GM23248 (cell line): ENCODE results near the gene CD1E. TPM values are rescaled to one million over a fixed set of nuclear protein-coding genes. Genes with fewer than 3 reads are reported as not detected.
"Not testable (repeated sequence)": the region's sequence is repeated elsewhere in the genome, so short reads cannot be mapped to it uniquely, and the experiment has no call there.

Source experiments
- DNase-seq: peaks from one replicate; pipeline ENCODE4 v3.0.0-alpha.2; 2015
- H2AFZ ChIP-seq: fragments of 200-600 bp; sonication (generic); 2 replicates; pipeline ENCODE4 v1.6.1; 2016; ENCODE audit warnings: antibody characterized with exemption
- H3F3A ChIP-seq: fragments of 200-600 bp; sonication (generic); 2 replicates; pipeline ENCODE4 v1.6.1; 2016; ENCODE audit warnings: mild to moderate bottlenecking, antibody characterized with exemption, mixed run types; ENCODE audit not compliant: insufficient read depth
- H3K27ac ChIP-seq: fragments of 200-600 bp; sonication (generic); 2 replicates; pipeline ENCODE4 v1.5.1; 2016; ENCODE audit warnings: mild to moderate bottlenecking
- H3K27me3 ChIP-seq: fragments of 200-600 bp; sonication (generic); replicated peaks from 2 replicates; pipeline ENCODE4 v1.6.1; 2016; ENCODE audit warnings: mild to moderate bottlenecking; ENCODE audit not compliant: insufficient read depth
- H3K36me3 ChIP-seq: fragments of 200-600 bp; sonication (generic); 2 replicates; pipeline ENCODE4 v1.6.1; 2016; ENCODE audit warnings: low read depth, mild to moderate bottlenecking
- H3K4me1 ChIP-seq: fragments of 200-600 bp; sonication (generic); 2 replicates; pipeline ENCODE4 v1.6.1; 2016; ENCODE audit warnings: mild to moderate bottlenecking; ENCODE audit not compliant: insufficient read depth
- H3K4me2 ChIP-seq: fragments of 200-600 bp; sonication (generic); one replicate; pipeline ENCODE4 v1.6.1; 2016; ENCODE audit warnings: mild to moderate bottlenecking; ENCODE audit not compliant: unreplicated experiment
- H3K4me3 ChIP-seq: fragments of 200-600 bp; sonication (generic); 2 replicates; pipeline ENCODE4 v1.5.1; 2016; ENCODE audit warnings: mild to moderate bottlenecking
- H3K79me2 ChIP-seq: fragments of 200-600 bp; sonication (generic); 2 replicates; pipeline ENCODE4 v1.6.1; 2016; ENCODE audit warnings: mild to moderate bottlenecking; ENCODE audit not compliant: insufficient read depth
- H3K9ac ChIP-seq: fragments of 200-600 bp; sonication (generic); 2 replicates; pipeline ENCODE4 v1.6.1; 2016; ENCODE audit warnings: mild to moderate bottlenecking
- H3K9me2 ChIP-seq: fragments of 200-600 bp; sonication (generic); 2 replicates; pipeline ENCODE4 v1.6.1; 2016; ENCODE audit warnings: mixed run types, mild to moderate bottlenecking, moderate library complexity; ENCODE audit not compliant: insufficient read depth
- H3K9me3 ChIP-seq: fragments of 200-600 bp; sonication (generic); one replicate; pipeline ENCODE4 v1.6.1; 2017; ENCODE audit warnings: low read depth
- H4K20me1 ChIP-seq: fragments of 200-600 bp; sonication (generic); 2 replicates; pipeline ENCODE4 v1.6.0; 2016; ENCODE audit not compliant: insufficient read depth
- EZH2 ChIP-seq: fragments of 200-600 bp; sonication (generic); IDR thresholded peaks from 2 replicates; pipeline ENCODE4 v1.6.1; 2018; ENCODE audit warnings: antibody characterized with exemption, mild to moderate bottlenecking; ENCODE audit not compliant: insufficient read depth, poor library complexity, severe bottlenecking
- EZH2phosphoT487 ChIP-seq: fragments of 200-600 bp; sonication (generic); IDR thresholded peaks from 2 replicates; pipeline ENCODE4 v1.6.1; 2018; ENCODE audit warnings: antibody characterized with exemption, moderate library complexity, mild to moderate bottlenecking, low read depth; ENCODE audit not compliant: insufficient read depth
- WGBS, 2 experiments: methylation state at CpG; one replicate each; pipeline ENCODE4 v1.1.6; 2015 to 2017; ENCODE audit warnings: low lambda C conversion rate in 2 of 2, low coverage in 1 of 2; ENCODE audit errors: missing lambda C conversion rate in 2 of 2; 5-methylcytosine and 5-hydroxymethylcytosine counted together
- in situ Hi-C: fragments of 300-500 bp; cut with MboI; formaldehyde crosslinking; loops from 2 replicates; pipeline ENCODE4 v1.15.0; 2020
- polyA plus RNA-seq: library from polyadenylated mRNA; unstranded; fragments of >200 nt; fragmentation: Nextera tagmentation; extraction: Ambion mirVana; gene quantifications from 2 replicates; pipeline ENCODE4 v1.2.1, GENCODE V29; 2016
- total RNA-seq: library from RNA; depleted of rRNA; stranded (reverse); fragments of >200 nt; shearing (Covaris generic); gene quantifications from 2 replicates; pipeline ENCODE4 v1.2.3, GENCODE V29; 2014

CD1E gene
- total and polyA plus RNA-seq, 2 experiments from 2014 or later, result not detected

GRCh38 chr1:158335213-158335532 lies 18.5 kb upstream of the CD1E start:
- DNase-seq, result no peak
- no peaks in the 10 kb centered on the region for H3K27me3 ChIP-seq
- H3K4me2 ChIP-seq, result no peak overlapping the region
- no peak overlapping the region for H3K27ac ChIP-seq
- no peak overlapping the region for H3K4me3 ChIP-seq
- no peaks in the 10 kb centered on the region for H3F3A ChIP-seq
- no peaks in the 10 kb centered on the region for H3K9me2 ChIP-seq
- H3K4me1 ChIP-seq, result no peaks in the 10 kb centered on the region
- no peaks in the 10 kb centered on the region for H4K20me1 ChIP-seq
- no peak overlapping the region for H2AFZ ChIP-seq
- H3K36me3 ChIP-seq, result no peaks in the 10 kb centered on the region
- no peaks in the 10 kb centered on the region for H3K79me2 ChIP-seq
- no peak overlapping the region for H3K9ac ChIP-seq
- H3K9me3 ChIP-seq, result no peaks in the 10 kb centered on the region
- no peak for TF ChIP-seq EZH2phosphoT487
- no peak for TF ChIP-seq EZH2
- in situ Hi-C loops, result no loop called here

GRCh38 chr1:158336413-158336812 lies 17.3 kb upstream of the CD1E start:
- H3K27ac ChIP-seq, H3K27me3 ChIP-seq, H3K9me2 ChIP-seq, H4K20me1 ChIP-seq, H3K4me2 ChIP-seq, H3K9me3 ChIP-seq, in situ Hi-C loops, H3K36me3 ChIP-seq, H3F3A ChIP-seq, H2AFZ ChIP-seq, H3K79me2 ChIP-seq, H3K4me1 ChIP-seq, DNase-seq, H3K4me3 ChIP-seq, H3K9ac ChIP-seq: not testable (repeated sequence)
- 16% methylated on average over 7 of the region's 7 CpGs for WGBS, 2 experiments

GRCh38 chr1:158348946-158349345 lies 4.7 kb upstream of the CD1E start:
- H3K4me1 ChIP-seq, H3K36me3 ChIP-seq, H3K79me2 ChIP-seq, H4K20me1 ChIP-seq, H3K9ac ChIP-seq, H3K27me3 ChIP-seq, H3K9me2 ChIP-seq, H3F3A ChIP-seq, H2AFZ ChIP-seq, H3K4me3 ChIP-seq, H3K27ac ChIP-seq, H3K9me3 ChIP-seq, DNase-seq, in situ Hi-C loops, H3K4me2 ChIP-seq: not testable (repeated sequence)
- WGBS, 2 experiments, result 67 to 76% methylated on average over 17 to 24 of the region's 24 CpGs

- no peak for DNase-seq
- no peak for TF ChIP-seq EZH2
- no peak for TF ChIP-seq EZH2phosphoT487
- Histone ChIP-seq H3K9me2 (no peaks in the 10 kb centered on the region), H3K9me3 (no peaks in the 10 kb centered on the region), H4K20me1 (no peaks in the 10 kb centered on the region), H3K79me2 (no peaks in the 10 kb centered on the region), H3K4me3 (no peak overlapping the region), H3K27ac (no peak overlapping the region), H3K36me3 (no peaks in the 10 kb centered on the region), H2AFZ (no peak overlapping the region), H3F3A (no peaks in the 10 kb centered on the region), H3K4me2 (no peak overlapping the region), H3K4me1 (no peaks in the 10 kb centered on the region), H3K27me3 (no peaks in the 10 kb centered on the region), H3K9ac (no peak overlapping the region)
- in situ Hi-C loops, result no loop called here
- 0 to 3% methylated on average over 2 of the region's 2 CpGs for WGBS, 2 experiments
These were observed 561 bp downstream of the CD1E start for GRCh38 chr1:158354255-158354654.

- H4K20me1 ChIP-seq, result no peaks in the 10 kb centered on the region
- no peak overlapping the region for H3K9ac ChIP-seq
- no peak overlapping the region for H3K27ac ChIP-seq
- in situ Hi-C loops, result no loop called here
- TF ChIP-seq EZH2 (no peak), EZH2phosphoT487 (no peak)
- no peaks in the 10 kb centered on the region for H3F3A ChIP-seq
- H3K4me1 ChIP-seq, result no peaks in the 10 kb centered on the region
- 28 to 31% methylated on average over 10 of the region's 10 CpGs for WGBS, 2 experiments
- H3K9me3 ChIP-seq, result no peaks in the 10 kb centered on the region
- no peak overlapping the region for H3K4me3 ChIP-seq
- no peaks in the 10 kb centered on the region for H3K27me3 ChIP-seq
- no peaks in the 10 kb centered on the region for H3K36me3 ChIP-seq
- H3K4me2 ChIP-seq, result no peak overlapping the region
- H2AFZ ChIP-seq, result no peak overlapping the region
- H3K9me2 ChIP-seq, result no peaks in the 10 kb centered on the region
- no peak for DNase-seq
- no peaks in the 10 kb centered on the region for H3K79me2 ChIP-seq
These were observed 2.1 kb downstream of the CD1E start for GRCh38 chr1:158355773-158356285.
